ENCODE measurements around the gene NINL.
"Not testable (repeated sequence)": the region's sequence is repeated elsewhere in the genome, so short reads cannot be mapped to it uniquely, and the experiment has no call there.

Gene NINL

DNA sequence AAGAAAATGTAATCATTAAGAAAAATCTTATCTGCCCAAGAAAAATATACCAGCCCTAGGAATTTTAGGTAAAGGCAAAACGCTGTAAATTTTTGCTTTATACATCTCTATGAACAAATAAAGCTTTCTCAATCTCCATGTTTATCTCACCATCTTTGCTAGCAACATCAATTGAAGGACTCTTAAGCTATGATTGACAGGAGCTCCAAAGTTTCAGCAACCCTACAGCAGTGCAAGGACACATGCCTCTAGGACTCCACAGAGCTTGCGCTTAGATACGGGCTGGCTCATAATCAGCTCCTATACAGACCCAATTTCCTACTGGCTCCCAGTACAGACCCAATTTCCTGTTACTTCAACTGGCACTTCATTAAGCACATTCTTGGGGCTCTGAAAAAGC is 34.2 kb upstream of the NINL start:
- no CpG with 5 or more reads among the region's 3 CpGs for WGBS (ENCODE audit: extremely low coverage, insufficient coverage, low lambda C conversion rate)
- Histone ChIP-seq H3K36me3 (ENCODE audit: control insufficient read depth, insufficient read depth, low read length) (no peaks in the 10 kb centered on the region), H2BK5ac (ENCODE audit: low read length) (no peak overlapping the region), H3K27me3 (ENCODE audit: insufficient read depth, low read length, poor library complexity) (no peaks in the 10 kb centered on the region), H3K23ac (ENCODE audit: low read length) (no peak overlapping the region), H2AK5ac (ENCODE audit: low read length) (no peak overlapping the region), H3K79me2 (ENCODE audit: control insufficient read depth, insufficient read depth, low read length) (peaks cover 13% of the 10 kb centered on the region), H3K4me1 (ENCODE audit: control insufficient read depth, low read depth, low read length) (peaks cover 7% of the 10 kb centered on the region), H4K8ac (ENCODE audit: low read depth, low read length) (no peak overlapping the region), H3K79me1 (ENCODE audit: low read length) (peaks cover 23% of the 10 kb centered on the region), H3K9ac (ENCODE audit: low read length) (no peak overlapping the region), H3K56ac (ENCODE audit: low read length) (peak overlapping the region; percentile 31), H2BK120ac (ENCODE audit: low read depth, low read length) (no peak overlapping the region), H4K5ac (ENCODE audit: low read length) (no peak overlapping the region), H3K18ac (ENCODE audit: low read length) (no peak overlapping the region), H3K4ac (ENCODE audit: low read depth, low read length) (no peak overlapping the region), H3K4me3 (ENCODE audit: low read length) (no peak overlapping the region), H3K4me2 (ENCODE audit: low read length) (no peak overlapping the region), H2BK15ac (replicated peaks; ENCODE audit: low read depth) (no peak overlapping the region), H3K27ac (ENCODE audit: low read depth, low read length) (no peak overlapping the region)
- no peak for DNase-seq

DNA sequence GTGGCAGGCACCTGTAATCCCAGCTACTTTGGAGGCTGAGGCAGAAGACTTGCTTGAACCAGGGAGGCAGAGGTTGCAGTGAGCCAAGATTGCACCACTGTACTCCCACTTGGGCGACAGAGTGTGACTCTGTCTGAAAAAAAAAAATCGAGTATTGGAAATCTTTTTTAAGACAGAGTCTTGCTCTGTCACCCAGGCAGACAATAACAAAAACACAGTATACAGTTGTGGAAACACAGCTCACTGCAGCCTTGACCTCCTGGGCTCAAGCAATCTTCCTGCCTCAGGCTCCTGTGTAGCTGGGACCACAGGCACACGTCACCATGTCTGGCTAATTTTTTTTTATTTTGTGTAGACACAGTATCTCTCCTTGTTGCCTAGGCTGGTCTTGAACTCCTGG is 23.4 kb upstream of the NINL start:
- no peak overlapping the region for H3K4me3 ChIP-seq (ENCODE audit: low read length)
- no peak overlapping the region for H4K5ac ChIP-seq (ENCODE audit: low read length)
- H4K8ac ChIP-seq (ENCODE audit: low read depth, low read length), result no peak overlapping the region
- no peak for DNase-seq
- H3K23ac ChIP-seq (ENCODE audit: low read length), result no peak overlapping the region
- no peak overlapping the region for H3K18ac ChIP-seq (ENCODE audit: low read length)
- no peak overlapping the region for H2BK120ac ChIP-seq (ENCODE audit: low read depth, low read length)
- H3K36me3 ChIP-seq (ENCODE audit: control insufficient read depth, insufficient read depth, low read length), result peaks cover 2% of the 10 kb centered on the region
- no peaks in the 10 kb centered on the region for H3K4me1 ChIP-seq (ENCODE audit: control insufficient read depth, low read depth, low read length)
- no CpG with 5 or more reads among the region's 3 CpGs for WGBS (ENCODE audit: extremely low coverage, insufficient coverage, low lambda C conversion rate)
- no peaks in the 10 kb centered on the region for H3K79me2 ChIP-seq (ENCODE audit: control insufficient read depth, insufficient read depth, low read length)
- no peak overlapping the region for H2BK5ac ChIP-seq (ENCODE audit: low read length)
- no peak overlapping the region for H3K27ac ChIP-seq (ENCODE audit: low read depth, low read length)
- no peak overlapping the region for H2BK15ac ChIP-seq (replicated peaks; ENCODE audit: low read depth)
- H3K9ac ChIP-seq (ENCODE audit: low read length), result no peak overlapping the region
- no peak overlapping the region for H3K4ac ChIP-seq (ENCODE audit: low read depth, low read length)
- no peak overlapping the region for H2AK5ac ChIP-seq (ENCODE audit: low read length)
- H3K56ac ChIP-seq (ENCODE audit: low read length), result no peak overlapping the region
- H3K4me2 ChIP-seq (ENCODE audit: low read length), result no peak overlapping the region
- no peaks in the 10 kb centered on the region for H3K27me3 ChIP-seq (ENCODE audit: insufficient read depth, low read length, poor library complexity)
- peaks cover 2% of the 10 kb centered on the region for H3K79me1 ChIP-seq (ENCODE audit: low read length)

DNA sequence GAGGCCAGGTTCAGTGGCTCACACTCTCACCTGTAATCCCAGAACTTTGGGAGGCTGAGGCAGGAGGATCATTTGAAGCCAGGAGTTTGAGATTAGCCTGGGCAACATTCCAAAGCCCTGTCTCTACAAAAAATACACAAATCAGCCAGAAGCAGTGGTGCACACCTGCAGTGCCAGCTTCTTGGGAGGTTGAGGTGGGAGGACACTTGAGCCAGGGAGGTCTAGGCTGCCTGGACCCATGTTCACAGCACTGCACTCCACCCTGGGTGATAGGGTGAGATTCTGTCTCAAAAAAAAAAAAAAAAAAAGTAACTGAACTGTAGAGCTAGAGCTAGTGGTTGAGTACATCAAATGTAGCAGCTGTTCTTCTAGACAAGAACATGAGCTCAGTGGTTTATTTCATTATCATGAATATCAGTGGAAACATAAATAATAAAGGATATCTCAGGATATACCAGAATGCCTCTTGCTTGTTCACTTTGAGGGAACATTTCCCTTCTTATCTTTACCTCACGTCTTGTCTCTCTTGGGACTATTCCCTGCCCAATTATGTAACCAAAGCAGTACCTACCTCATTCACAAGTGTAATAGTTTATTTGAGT is 20.9 kb upstream of the NINL start:
- H3K9ac ChIP-seq (ENCODE audit: low read length), result no peak overlapping the region
- H3K79me2 ChIP-seq (ENCODE audit: control insufficient read depth, insufficient read depth, low read length), result no peaks in the 10 kb centered on the region
- no peak overlapping the region for H3K4me3 ChIP-seq (ENCODE audit: low read length)
- no peak overlapping the region for H2BK120ac ChIP-seq (ENCODE audit: low read depth, low read length)
- no CpG with 5 or more reads among the region's 1 CpG for WGBS (ENCODE audit: extremely low coverage, insufficient coverage, low lambda C conversion rate)
- H2BK15ac ChIP-seq (replicated peaks; ENCODE audit: low read depth), result no peak overlapping the region
- no peak overlapping the region for H3K4me2 ChIP-seq (ENCODE audit: low read length)
- H4K8ac ChIP-seq (ENCODE audit: low read depth, low read length), result no peak overlapping the region
- DNase-seq, result no peak
- H3K4me1 ChIP-seq (ENCODE audit: control insufficient read depth, low read depth, low read length), result no peaks in the 10 kb centered on the region
- H3K56ac ChIP-seq (ENCODE audit: low read length), result no peak overlapping the region
- H3K4ac ChIP-seq (ENCODE audit: low read depth, low read length), result no peak overlapping the region
- no peak overlapping the region for H2BK5ac ChIP-seq (ENCODE audit: low read length)
- H4K5ac ChIP-seq (ENCODE audit: low read length), result no peak overlapping the region
- no peak overlapping the region for H3K23ac ChIP-seq (ENCODE audit: low read length)
- H2AK5ac ChIP-seq (ENCODE audit: low read length), result no peak overlapping the region
- no peak overlapping the region for H3K18ac ChIP-seq (ENCODE audit: low read length)
- no peaks in the 10 kb centered on the region for H3K79me1 ChIP-seq (ENCODE audit: low read length)
- no peaks in the 10 kb centered on the region for H3K27me3 ChIP-seq (ENCODE audit: insufficient read depth, low read length, poor library complexity)
- no peaks in the 10 kb centered on the region for H3K36me3 ChIP-seq (ENCODE audit: control insufficient read depth, insufficient read depth, low read length)
- no peak overlapping the region for H3K27ac ChIP-seq (ENCODE audit: low read depth, low read length)

DNA sequence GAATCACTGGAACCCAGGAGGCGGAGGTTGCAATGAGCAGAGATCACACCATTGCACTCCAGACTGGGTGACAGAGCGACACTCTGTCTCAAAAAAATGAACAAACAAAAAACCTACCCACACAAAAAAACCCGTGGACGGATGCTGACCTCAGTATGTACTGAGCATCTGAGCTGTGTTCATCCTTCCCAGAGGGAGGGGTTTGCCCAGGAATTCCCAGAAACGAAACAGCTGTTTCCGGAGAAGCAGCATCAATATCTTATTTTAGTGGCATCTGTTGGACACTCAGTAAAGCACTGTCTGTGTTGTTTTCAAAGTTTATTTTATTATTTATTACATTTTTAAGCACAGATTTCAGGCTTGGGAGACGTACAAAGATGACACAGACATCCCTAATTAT is 19.8 kb upstream of the NINL start:
- Histone ChIP-seq H3K27ac (ENCODE audit: low read depth, low read length) (no peak overlapping the region), H3K23ac (ENCODE audit: low read length) (no peak overlapping the region), H3K18ac (ENCODE audit: low read length) (no peak overlapping the region), H2BK5ac (ENCODE audit: low read length) (no peak overlapping the region), H3K79me2 (ENCODE audit: control insufficient read depth, insufficient read depth, low read length) (no peaks in the 10 kb centered on the region), H4K5ac (ENCODE audit: low read length) (no peak overlapping the region), H3K4me1 (ENCODE audit: control insufficient read depth, low read depth, low read length) (no peaks in the 10 kb centered on the region), H3K4me3 (ENCODE audit: low read length) (no peak overlapping the region), H2AK5ac (ENCODE audit: low read length) (no peak overlapping the region), H2BK120ac (ENCODE audit: low read depth, low read length) (no peak overlapping the region), H3K4me2 (ENCODE audit: low read length) (no peak overlapping the region), H3K27me3 (ENCODE audit: insufficient read depth, low read length, poor library complexity) (no peaks in the 10 kb centered on the region), H3K36me3 (ENCODE audit: control insufficient read depth, insufficient read depth, low read length) (no peaks in the 10 kb centered on the region), H3K56ac (ENCODE audit: low read length) (no peak overlapping the region), H3K79me1 (ENCODE audit: low read length) (no peaks in the 10 kb centered on the region), H2BK15ac (replicated peaks; ENCODE audit: low read depth) (no peak overlapping the region), H4K8ac (ENCODE audit: low read depth, low read length) (no peak overlapping the region), H3K4ac (ENCODE audit: low read depth, low read length) (no peak overlapping the region), H3K9ac (ENCODE audit: low read length) (no peak overlapping the region)
- DNase-seq, result no peak
- WGBS (ENCODE audit: extremely low coverage, insufficient coverage, low lambda C conversion rate), result no CpG with 5 or more reads among the region's 7 CpGs

DNA sequence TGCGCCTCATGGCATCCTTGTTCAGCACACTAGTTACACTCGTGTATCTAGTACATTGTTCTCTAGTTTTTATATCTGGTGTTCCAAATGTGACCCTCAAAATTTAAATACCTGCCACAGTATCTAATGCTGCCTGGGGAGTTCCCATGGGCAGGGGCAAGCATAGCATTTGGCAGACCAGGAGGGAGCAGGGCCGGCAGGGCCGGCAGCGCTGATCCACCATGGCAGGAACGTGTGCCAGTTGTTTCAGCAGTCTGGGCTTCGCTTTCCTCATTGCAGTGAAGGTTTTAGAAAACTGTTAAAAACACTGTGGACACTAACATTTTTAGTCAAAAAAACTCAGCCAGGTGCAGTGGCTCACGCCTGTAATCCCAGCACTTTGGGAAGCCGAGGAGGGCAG is 19.3 kb upstream of the NINL start:
- Histone ChIP-seq H2BK5ac (ENCODE audit: low read length) (no peak overlapping the region), H3K27me3 (ENCODE audit: insufficient read depth, low read length, poor library complexity) (no peaks in the 10 kb centered on the region), H3K79me1 (ENCODE audit: low read length) (no peaks in the 10 kb centered on the region), H2BK120ac (ENCODE audit: low read depth, low read length) (no peak overlapping the region), H3K4me2 (ENCODE audit: low read length) (no peak overlapping the region), H3K56ac (ENCODE audit: low read length) (no peak overlapping the region), H3K4me1 (ENCODE audit: control insufficient read depth, low read depth, low read length) (no peaks in the 10 kb centered on the region), H3K79me2 (ENCODE audit: control insufficient read depth, insufficient read depth, low read length) (no peaks in the 10 kb centered on the region), H4K5ac (ENCODE audit: low read length) (no peak overlapping the region), H3K18ac (ENCODE audit: low read length) (no peak overlapping the region), H3K4ac (ENCODE audit: low read depth, low read length) (no peak overlapping the region), H3K23ac (ENCODE audit: low read length) (no peak overlapping the region), H3K4me3 (ENCODE audit: low read length) (no peak overlapping the region), H4K8ac (ENCODE audit: low read depth, low read length) (no peak overlapping the region), H2BK15ac (replicated peaks; ENCODE audit: low read depth) (no peak overlapping the region), H3K9ac (ENCODE audit: low read length) (no peak overlapping the region), H3K36me3 (ENCODE audit: control insufficient read depth, insufficient read depth, low read length) (no peaks in the 10 kb centered on the region), H2AK5ac (ENCODE audit: low read length) (no peak overlapping the region), H3K27ac (ENCODE audit: low read depth, low read length) (no peak overlapping the region)
- WGBS (ENCODE audit: extremely low coverage, insufficient coverage, low lambda C conversion rate), result no CpG with 5 or more reads among the region's 9 CpGs
- no peak for DNase-seq

DNA sequence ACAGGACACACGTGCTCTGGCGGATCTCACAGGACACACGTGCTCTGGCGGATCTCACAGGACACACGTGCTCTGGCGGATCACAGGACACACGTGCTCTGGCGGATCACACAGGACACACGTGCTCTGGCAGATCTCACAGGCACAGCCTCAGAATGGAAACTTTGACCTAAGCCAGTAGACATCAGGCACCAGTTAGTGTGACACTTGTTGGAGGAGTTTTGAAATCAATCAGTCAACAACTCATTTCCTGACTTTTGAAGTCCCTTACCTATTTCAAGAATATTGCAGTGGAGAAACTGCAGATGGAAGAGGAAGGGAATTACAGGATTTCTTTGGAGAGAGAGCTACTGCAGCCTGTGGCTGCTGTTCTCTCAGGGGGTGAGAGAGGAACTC is 17.6 kb upstream of the NINL start:
- no CpG with 5 or more reads among the region's 9 CpGs for WGBS (ENCODE audit: extremely low coverage, insufficient coverage, low lambda C conversion rate)
- H3K4me1 ChIP-seq (ENCODE audit: control insufficient read depth, low read depth, low read length); H4K5ac ChIP-seq (ENCODE audit: low read length); H3K4me2 ChIP-seq (ENCODE audit: low read length); H3K36me3 ChIP-seq (ENCODE audit: control insufficient read depth, insufficient read depth, low read length); H3K4ac ChIP-seq (ENCODE audit: low read depth, low read length); H4K8ac ChIP-seq (ENCODE audit: low read depth, low read length); H3K27me3 ChIP-seq (ENCODE audit: insufficient read depth, low read length, poor library complexity); H3K9ac ChIP-seq (ENCODE audit: low read length); H2BK5ac ChIP-seq (ENCODE audit: low read length); H3K56ac ChIP-seq (ENCODE audit: low read length); H2AK5ac ChIP-seq (ENCODE audit: low read length); DNase-seq; H3K27ac ChIP-seq (ENCODE audit: low read depth, low read length); H3K79me2 ChIP-seq (ENCODE audit: control insufficient read depth, insufficient read depth, low read length); H3K4me3 ChIP-seq (ENCODE audit: low read length); H3K23ac ChIP-seq (ENCODE audit: low read length); H2BK120ac ChIP-seq (ENCODE audit: low read depth, low read length); H3K18ac ChIP-seq (ENCODE audit: low read length); H3K79me1 ChIP-seq (ENCODE audit: low read length); H2BK15ac ChIP-seq (replicated peaks; ENCODE audit: low read depth): not testable (repeated sequence)

Measured in mesendoderm (in vitro differentiated cells).